Astrocyte (in vitro differentiated cells and primary cell): ENCODE measurements around the gene CCDC91. TPM values are rescaled to one million over a fixed set of nuclear protein-coding genes. Genes with fewer than 3 reads are reported as not detected.
"Not testable (repeated sequence)": the region's sequence is repeated elsewhere in the genome, so short reads cannot be mapped to it uniquely, and the experiment has no call there.

ENCODE experiments used
- DNase-seq: peaks from one replicate; pipeline ENCODE4 v3.0.0-alpha.2; 2010; ENCODE audit warnings: low read depth
- FAIRE-seq: peaks from 2 replicates; lab custom pipeline; 2011; peaks lifted over from hg19 to GRCh38; lab: Jason Lieb, UNC
- H2AFZ ChIP-seq: 2 replicates; pipeline ENCODE4 v1.6.0; 2012; ENCODE audit warnings: low read depth, low read length, inconsistent platforms
- H3K27ac ChIP-seq: 2 replicates; pipeline ENCODE4 v1.5.1; 2011; ENCODE audit warnings: low read depth, low read length, inconsistent platforms
- H3K27me3 ChIP-seq: 2 replicates; pipeline ENCODE4 v1.6.0; 2011; ENCODE audit warnings: low read length, inconsistent platforms; ENCODE audit not compliant: insufficient read depth
- H3K36me3 ChIP-seq: 2 replicates; pipeline ENCODE4 v1.5.1; 2011; ENCODE audit warnings: low read length, inconsistent platforms; ENCODE audit not compliant: insufficient read depth
- H3K4me1 ChIP-seq: 2 replicates; pipeline ENCODE4 v1.5.1; 2011; ENCODE audit warnings: low read length, inconsistent platforms; ENCODE audit not compliant: insufficient read depth
- H3K4me2 ChIP-seq: 2 replicates; pipeline ENCODE4 v1.6.0; 2012; ENCODE audit warnings: low read length, inconsistent platforms
- H3K4me3 ChIP-seq: 2 replicates; pipeline ENCODE4 v1.5.1; 2011; ENCODE audit warnings: low read depth, mild to moderate bottlenecking, low read length, inconsistent platforms; ENCODE audit not compliant: insufficient read depth
- H3K79me2 ChIP-seq: 2 replicates; pipeline ENCODE4 v1.6.0; 2012; ENCODE audit warnings: mild to moderate bottlenecking, low read length, inconsistent platforms; ENCODE audit not compliant: insufficient read depth
- H3K9ac ChIP-seq: 2 replicates; pipeline ENCODE4 v1.6.0; 2012; ENCODE audit warnings: mild to moderate bottlenecking, low read length, inconsistent platforms
- H3K9me3 ChIP-seq: 2 replicates; pipeline ENCODE4 v1.5.1; 2012; ENCODE audit warnings: low read depth, mild to moderate bottlenecking, low read length, inconsistent platforms; ENCODE audit not compliant: insufficient read depth
- H4K20me1 ChIP-seq: 2 replicates; pipeline ENCODE4 v1.6.0; 2012; ENCODE audit warnings: low read length, inconsistent platforms; ENCODE audit not compliant: insufficient read depth
- H3K27ac Mint-ChIP-seq: one replicate; pipeline ENCODE4 v1.8.0; 2021; ENCODE audit warnings: mild to moderate bottlenecking, mixed read lengths; ENCODE audit not compliant: unreplicated experiment
- H3K27me3 Mint-ChIP-seq: one replicate; pipeline ENCODE4 v1.8.0; 2021; ENCODE audit warnings: low read depth, mixed read lengths; ENCODE audit not compliant: unreplicated experiment
- H3K36me3 Mint-ChIP-seq: one replicate; pipeline ENCODE4 v1.8.0; 2021; ENCODE audit warnings: low read depth, mixed read lengths; ENCODE audit not compliant: unreplicated experiment
- H3K4me1 Mint-ChIP-seq: one replicate; pipeline ENCODE4 v1.8.0; 2021; ENCODE audit warnings: low read depth, mixed read lengths; ENCODE audit not compliant: unreplicated experiment
- H3K4me3 Mint-ChIP-seq: one replicate; pipeline ENCODE4 v1.8.0; 2021; ENCODE audit warnings: mild to moderate bottlenecking, moderate library complexity, mixed read lengths; ENCODE audit not compliant: unreplicated experiment
- H3K9me3 Mint-ChIP-seq: one replicate; pipeline ENCODE4 v1.8.0; 2021; ENCODE audit warnings: mild to moderate bottlenecking, mixed read lengths; ENCODE audit not compliant: unreplicated experiment
- EZH2 ChIP-seq: IDR thresholded peaks from 2 replicates; pipeline ENCODE4 v1.6.1; 2012; ENCODE audit warnings: mild to moderate bottlenecking, low read length, inconsistent platforms; ENCODE audit not compliant: insufficient read depth
- total RNA-seq: library from RNA; stranded (reverse); gene quantifications from 2 replicates; pipeline ENCODE4 v1.2.1, GENCODE V29; 2021
- TF ChIP-seq, protein P1 (sequence below): IDR thresholded peaks from 2 replicates; pipeline ENCODE4 v1.5.1; 2011; ENCODE audit warnings: low read depth, mild to moderate bottlenecking, inconsistent platforms, low read length, moderate library complexity; ENCODE audit not compliant: insufficient read depth

CCDC91 gene
- total RNA-seq, 1 donor from 2014 or later, result 19.3 TPM

DNA sequence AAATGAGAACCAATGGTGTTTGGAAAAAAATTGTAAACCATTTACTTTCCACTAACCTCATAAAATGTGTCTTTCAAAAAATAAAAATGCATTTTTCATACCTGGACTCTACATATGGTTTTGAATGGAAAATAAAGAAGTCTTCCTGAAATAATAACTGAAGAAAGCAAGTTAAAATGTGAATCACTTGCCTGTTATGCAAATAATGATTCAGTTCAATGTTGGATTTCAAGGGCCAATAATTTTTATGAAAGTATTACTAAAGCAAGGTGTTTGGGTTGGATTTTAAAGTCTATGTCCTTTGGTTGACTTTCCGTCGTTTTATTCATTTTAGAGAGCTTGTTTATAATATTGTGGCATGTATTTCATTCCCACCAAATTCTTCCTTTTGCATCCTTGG lies 138.7 kb downstream of the CCDC91 start:
- FAIRE-seq (no peak), DNase-seq (no peak)
- Histone ChIP-seq H3K4me2 (no peak overlapping the region), H3K9ac (no peak overlapping the region), H3K79me2 (no peaks in the 10 kb centered on the region), H3K9me3 (no peaks in the 10 kb centered on the region), H2AFZ (no peak overlapping the region), H3K4me1 (no peaks in the 10 kb centered on the region), H4K20me1 (no peaks in the 10 kb centered on the region), H3K27ac (no peak overlapping the region), H3K4me3 (no peak overlapping the region), H3K27me3 (no peaks in the 10 kb centered on the region), H3K36me3 (no peaks in the 10 kb centered on the region)
- Mint-ChIP-seq H3K27me3 (no peaks in the 10 kb centered on the region), H3K4me3 (no peak overlapping the region), H3K4me1 (peaks cover 9% of the 10 kb centered on the region), H3K27ac (no peak overlapping the region), H3K36me3 (peaks cover 5% of the 10 kb centered on the region), H3K9me3 (peaks cover 4% of the 10 kb centered on the region)
- no peak for TF ChIP-seq EZH2
- TF ChIP-seq, protein P1, sequence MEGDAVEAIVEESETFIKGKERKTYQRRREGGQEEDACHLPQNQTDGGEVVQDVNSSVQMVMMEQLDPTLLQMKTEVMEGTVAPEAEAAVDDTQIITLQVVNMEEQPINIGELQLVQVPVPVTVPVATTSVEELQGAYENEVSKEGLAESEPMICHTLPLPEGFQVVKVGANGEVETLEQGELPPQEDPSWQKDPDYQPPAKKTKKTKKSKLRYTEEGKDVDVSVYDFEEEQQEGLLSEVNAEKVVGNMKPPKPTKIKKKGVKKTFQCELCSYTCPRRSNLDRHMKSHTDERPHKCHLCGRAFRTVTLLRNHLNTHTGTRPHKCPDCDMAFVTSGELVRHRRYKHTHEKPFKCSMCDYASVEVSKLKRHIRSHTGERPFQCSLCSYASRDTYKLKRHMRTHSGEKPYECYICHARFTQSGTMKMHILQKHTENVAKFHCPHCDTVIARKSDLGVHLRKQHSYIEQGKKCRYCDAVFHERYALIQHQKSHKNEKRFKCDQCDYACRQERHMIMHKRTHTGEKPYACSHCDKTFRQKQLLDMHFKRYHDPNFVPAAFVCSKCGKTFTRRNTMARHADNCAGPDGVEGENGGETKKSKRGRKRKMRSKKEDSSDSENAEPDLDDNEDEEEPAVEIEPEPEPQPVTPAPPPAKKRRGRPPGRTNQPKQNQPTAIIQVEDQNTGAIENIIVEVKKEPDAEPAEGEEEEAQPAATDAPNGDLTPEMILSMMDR, result no peak

GRCh38 chr12:28329727-28330126 lies 139.5 kb downstream of the CCDC91 start:
- not testable (repeated sequence) for H3K9me3 Mint-ChIP-seq, H3K27ac Mint-ChIP-seq, H3K27me3 Mint-ChIP-seq, H3K9me3 ChIP-seq, H3K27me3 ChIP-seq, DNase-seq, H3K4me3 ChIP-seq, H3K4me1 Mint-ChIP-seq, H3K36me3 ChIP-seq, H3K79me2 ChIP-seq, H3K4me1 ChIP-seq, H3K27ac ChIP-seq, H3K9ac ChIP-seq, FAIRE-seq, H3K4me3 Mint-ChIP-seq, H4K20me1 ChIP-seq, H3K4me2 ChIP-seq, H2AFZ ChIP-seq, H3K36me3 Mint-ChIP-seq

GRCh38 chr12:28330232-28330631 lies 140.0 kb downstream of the CCDC91 start:
- not testable (repeated sequence) for DNase-seq, H3K9me3 Mint-ChIP-seq, H3K36me3 Mint-ChIP-seq

DNA sequence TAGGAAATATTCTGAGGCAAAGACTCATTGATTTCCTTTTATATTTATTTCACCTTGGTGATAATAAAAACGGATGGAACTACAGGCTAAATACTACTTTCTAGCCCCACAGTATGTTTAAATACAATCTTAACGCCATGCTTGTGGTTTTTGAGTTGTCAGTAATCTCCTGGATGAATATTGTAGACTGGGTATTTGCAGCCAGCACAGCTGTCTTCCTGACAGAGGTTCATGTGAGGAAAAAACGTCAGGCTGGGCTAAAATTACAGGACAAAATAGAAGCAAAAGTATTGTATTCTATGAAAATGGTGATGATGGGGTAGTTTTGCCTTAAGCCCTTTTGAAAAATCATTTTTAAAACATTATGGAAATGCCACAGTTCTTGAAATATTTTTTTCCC lies 140.9 kb downstream of the CCDC91 start:
- H3K27me3 ChIP-seq, result no peaks in the 10 kb centered on the region
- no peaks in the 10 kb centered on the region for H3K36me3 ChIP-seq
- H4K20me1 ChIP-seq, result no peaks in the 10 kb centered on the region
- peaks cover 4% of the 10 kb centered on the region for H3K9me3 Mint-ChIP-seq
- no peak overlapping the region for H3K4me3 Mint-ChIP-seq
- no peak overlapping the region for H3K4me2 ChIP-seq
- no peaks in the 10 kb centered on the region for H3K27me3 Mint-ChIP-seq
- peaks cover 5% of the 10 kb centered on the region for H3K36me3 Mint-ChIP-seq
- H3K4me3 ChIP-seq, result no peak overlapping the region
- H3K4me1 ChIP-seq, result no peaks in the 10 kb centered on the region
- H3K79me2 ChIP-seq, result no peaks in the 10 kb centered on the region
- no peak overlapping the region for H3K9ac ChIP-seq
- H3K4me1 Mint-ChIP-seq, result peaks cover 9% of the 10 kb centered on the region
- FAIRE-seq, result no peak
- no peak overlapping the region for H3K27ac Mint-ChIP-seq
- H3K9me3 ChIP-seq, result no peaks in the 10 kb centered on the region
- H3K27ac ChIP-seq, result no peak overlapping the region
- DNase-seq, result peak; percentile 26
- H2AFZ ChIP-seq, result no peak overlapping the region
- TF ChIP-seq, protein P1, result no peak
- no peak for TF ChIP-seq EZH2

More at GRCh38 chr12:28330232-28330631, 140.0 kb downstream of the CCDC91 start:
- not testable (repeated sequence) for H3K27me3 Mint-ChIP-seq, H2AFZ ChIP-seq, H4K20me1 ChIP-seq, H3K9me3 ChIP-seq, H3K4me1 Mint-ChIP-seq, H3K4me2 ChIP-seq, H3K79me2 ChIP-seq, H3K4me3 Mint-ChIP-seq, H3K9ac ChIP-seq, H3K27me3 ChIP-seq, H3K4me3 ChIP-seq, H3K4me1 ChIP-seq, FAIRE-seq, H3K27ac ChIP-seq, H3K36me3 ChIP-seq, H3K27ac Mint-ChIP-seq
